HG03175 (cell line): ENCODE results near the gene BAHD1.

Experiments used
- ATAC-seq: cut with Tn5 transposase; IDR thresholded peaks from one replicate; pipeline ENCODE4 v1.9.1; 2021; ENCODE audit warnings: mild to moderate bottlenecking, moderate library complexity; ENCODE audit not compliant: unreplicated experiment

BAHD1 gene

GRCh38 chr15:40421246-40422157, 19.3 kb upstream of the BAHD1 start:
- peak; percentile 75 for ATAC-seq

GRCh38 chr15:40424483-40425115, 16.2 kb upstream of the BAHD1 start:
- ATAC-seq, result no peak

- no peak for ATAC-seq
Measured at GRCh38 chr15:40425681-40426080, 15.1 kb upstream of the BAHD1 start.

- no peak for ATAC-seq
Measured at GRCh38 chr15:40427188-40427587, 13.6 kb upstream of the BAHD1 start.

GRCh38 chr15:40428185-40428584, 12.6 kb upstream of the BAHD1 start:
- no peak for ATAC-seq

GRCh38 chr15:40429068-40429710, 11.6 kb upstream of the BAHD1 start:
- ATAC-seq, result no peak

- no peak for ATAC-seq
Measured at GRCh38 chr15:40430271-40430805, 10.4 kb upstream of the BAHD1 start.

- ATAC-seq, result no peak
Measured at GRCh38 chr15:40435023-40435709, 5.6 kb upstream of the BAHD1 start.

GRCh38 chr15:40435710-40436089, 5.1 kb upstream of the BAHD1 start:
- no peak for ATAC-seq

- ATAC-seq, result no peak
Measured at GRCh38 chr15:40436116-40436891, 4.4 kb upstream of the BAHD1 start.

- no peak for ATAC-seq
Measured at GRCh38 chr15:40436892-40437751, 3.6 kb upstream of the BAHD1 start.

GRCh38 chr15:40437752-40438687, 2.7 kb upstream of the BAHD1 start:
- ATAC-seq, result no peak

- no peak for ATAC-seq
Measured at GRCh38 chr15:40438712-40439111, 2.0 kb upstream of the BAHD1 start.

GRCh38 chr15:40439461-40439959, 1.2 kb upstream of the BAHD1 start:
- no peak for ATAC-seq

GRCh38 chr15:40439960-40440742, 602 bp upstream of the BAHD1 start:
- no peak for ATAC-seq

- no peak for ATAC-seq
Measured at GRCh38 chr15:40441565-40442531, 1.1 kb downstream of the BAHD1 start.
